Neural cell (in vitro differentiated cells): ENCODE data around the gene CNFN. TPM values are rescaled to one million over a fixed set of nuclear protein-coding genes. Genes with fewer than 3 reads are reported as not detected.
A peak's percentile ranks its signal among the peaks of the same experiment; 100 is the strongest.

Source experiments
- H2AFZ ChIP-seq: fragments of 200-600, 300-800 bp; sonication (generic), shearing (Covaris generic); 2 replicates; pipeline ENCODE4 v1.6.0; 2014; ENCODE audit warnings: low read depth, mild to moderate bottlenecking, antibody characterized with exemption, low read length, moderate library complexity
- H3F3A ChIP-seq: fragments of 200-600 bp; shearing (Covaris generic); 2 replicates; pipeline ENCODE4 v1.6.1; 2016; ENCODE audit warnings: mild to moderate bottlenecking, moderate library complexity, mixed read lengths, antibody characterized with exemption, low read length; ENCODE audit not compliant: insufficient read depth, poor library complexity, severe bottlenecking
- H3K27ac ChIP-seq: fragments of 200-600, 300-800 bp; sonication (generic), shearing (Covaris generic); 2 replicates; pipeline ENCODE4 v1.5.1; 2014; ENCODE audit warnings: mild to moderate bottlenecking, low read length, moderate library complexity
- H3K27me3 ChIP-seq: fragments of 300-800, 200-600 bp; sonication (generic), shearing (Covaris generic); 2 replicates; pipeline ENCODE4 v1.6.0; 2014; ENCODE audit warnings: mild to moderate bottlenecking, low read depth, low read length, moderate library complexity; ENCODE audit not compliant: insufficient read depth
- H3K36me3 ChIP-seq: fragments of 300-800, 200-600 bp; sonication (generic), shearing (Covaris generic); 2 replicates; pipeline ENCODE4 v1.5.1; 2014; ENCODE audit warnings: mild to moderate bottlenecking, antibody characterized with exemption, low read length, moderate library complexity; ENCODE audit not compliant: insufficient read depth
- H3K4me2 ChIP-seq: fragments of 300-800, 200-600 bp; sonication (generic), shearing (Covaris generic); 2 replicates; pipeline ENCODE4 v1.6.0; 2014; ENCODE audit warnings: mild to moderate bottlenecking, low read length
- H3K4me3 ChIP-seq: fragments of 300-800, 200-600 bp; sonication (generic), shearing (Covaris generic); 2 replicates; pipeline ENCODE4 v1.5.1; 2014; ENCODE audit warnings: mild to moderate bottlenecking, low read length, moderate library complexity
- H3K79me2 ChIP-seq: fragments of 200-600 bp; shearing (Covaris generic); replicated peaks from 2 replicates; pipeline ENCODE4 v1.6.0; 2014; ENCODE audit warnings: mild to moderate bottlenecking, low read length, moderate library complexity; ENCODE audit not compliant: insufficient read depth
- H3K9ac ChIP-seq: fragments of 300-800, 200-600 bp; sonication (generic), shearing (Covaris generic); 2 replicates; pipeline ENCODE4 v1.6.1; 2016; ENCODE audit warnings: mild to moderate bottlenecking, low read length, mixed read lengths
- H3K9me2 ChIP-seq: fragments of 200-600 bp; shearing (Covaris generic); 2 replicates; pipeline ENCODE4 v1.6.1; 2016; ENCODE audit warnings: mild to moderate bottlenecking, low read length, mixed read lengths; ENCODE audit not compliant: insufficient read depth
- H3K9me3 ChIP-seq: fragments of 200-600, 300-800 bp; sonication (generic), shearing (Covaris generic); 2 replicates; pipeline ENCODE4 v1.6.1; 2016; ENCODE audit warnings: mild to moderate bottlenecking, mixed run types, low read length, moderate library complexity, mixed read lengths
- H4K20me1 ChIP-seq: fragments of 200-600 bp; shearing (Covaris generic); 2 replicates; pipeline ENCODE4 v1.6.1; 2016; ENCODE audit warnings: mild to moderate bottlenecking, mixed run types; ENCODE audit not compliant: insufficient read depth
- CTCF ChIP-seq: fragments of 450-650 bp; IDR thresholded peaks from 2 replicates; pipeline ENCODE4 v1.5.1; 2014; ENCODE audit warnings: antibody characterized with exemption, mild to moderate bottlenecking, moderate library complexity; ENCODE audit not compliant: poor library complexity, severe bottlenecking
- EP300 ChIP-seq: fragments of 450-650 bp; conservative IDR thresholded peaks from 2 replicates; pipeline ENCODE4 v1.6.1; 2014; ENCODE audit warnings: antibody characterized with exemption, mild to moderate bottlenecking, moderate library complexity; ENCODE audit not compliant: poor library complexity, severe bottlenecking
- EZH2 ChIP-seq: fragments of 200-600, 300-800 bp; shearing (Covaris generic), sonication (generic); IDR thresholded peaks from 2 replicates; pipeline ENCODE4 v1.6.1; 2014; ENCODE audit warnings: antibody characterized with exemption, low read length, borderline replicate concordance, mild to moderate bottlenecking; ENCODE audit not compliant: insufficient read depth, poor library complexity, severe bottlenecking
- MXI1 ChIP-seq: fragments of 450-650 bp; conservative IDR thresholded peaks from 2 replicates; pipeline ENCODE4 v1.6.1; 2014; ENCODE audit warnings: antibody characterized with exemption, mild to moderate bottlenecking; ENCODE audit not compliant: poor library complexity, severe bottlenecking
- POLR2AphosphoS5 ChIP-seq: IDR thresholded peaks from 2 replicates; pipeline ENCODE4 v1.6.1; 2012
- RAD21 ChIP-seq: fragments of 450-650 bp; conservative IDR thresholded peaks from 2 replicates; pipeline ENCODE4 v1.6.1; 2014; ENCODE audit warnings: antibody characterized with exemption, mild to moderate bottlenecking, moderate library complexity
- SMC3 ChIP-seq: fragments of 450-650 bp; conservative IDR thresholded peaks from 2 replicates; pipeline ENCODE4 v1.6.1; 2014; ENCODE audit warnings: antibody characterized with exemption, mild to moderate bottlenecking, moderate library complexity; ENCODE audit not compliant: poor library complexity
- TAF1 ChIP-seq: IDR thresholded peaks from 2 replicates; pipeline ENCODE4 v1.6.1; 2012; ENCODE audit warnings: low read depth
- polyA plus RNA-seq: library from polyadenylated mRNA; depleted of rRNA; stranded (reverse); fragments of >200 nt; gene quantifications from 2 replicates; pipeline ENCODE4 v1.2.3, GENCODE V29; 2014
- TF ChIP-seq, protein P1 (sequence below): IDR thresholded peaks from 2 replicates; pipeline ENCODE4 v1.6.1; 2012; ENCODE audit warnings: borderline replicate concordance

The CNFN gene
- polyA plus RNA-seq, 1 donor from 2014 or later: not detected

DNA sequence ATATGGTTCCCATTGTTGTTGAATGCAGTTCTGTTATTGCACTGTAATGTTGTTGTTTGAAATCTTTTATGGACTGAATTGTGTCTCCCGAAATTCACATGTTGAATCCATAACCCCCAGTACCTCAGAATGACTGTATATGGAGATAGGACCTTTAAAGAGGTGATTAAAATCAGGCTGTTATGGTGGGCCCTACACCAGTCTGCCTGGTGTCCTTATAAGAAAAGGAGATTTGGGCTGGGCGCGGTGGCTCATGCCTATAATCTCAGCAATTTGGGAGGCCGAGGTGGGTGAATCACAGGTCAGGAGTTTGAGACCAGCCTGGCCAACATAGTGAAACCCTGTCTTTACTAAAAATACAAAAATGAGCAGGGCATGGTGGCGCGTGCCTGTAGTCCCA lies 45.2 kb upstream of the CNFN start:
- Histone ChIP-seq H4K20me1 (no peaks in the 10 kb centered on the region), H3K27ac (no peak overlapping the region), H3K27me3 (no peaks in the 10 kb centered on the region), H3K9ac (no peak overlapping the region), H3K4me2 (no peak overlapping the region), H3K9me3 (no peaks in the 10 kb centered on the region), H3F3A (no peaks in the 10 kb centered on the region), H3K9me2 (no peaks in the 10 kb centered on the region), H2AFZ (no peak overlapping the region), H3K4me3 (no peak overlapping the region), H3K79me2 (no peaks in the 10 kb centered on the region), H3K36me3 (no peaks in the 10 kb centered on the region)
- TF ChIP-seq RAD21: no peak
- TF ChIP-seq EZH2: no peak
- TF ChIP-seq SMC3: no peak
- no peak for TF ChIP-seq CTCF
- no peak for TF ChIP-seq EP300
- TF ChIP-seq MXI1: no peak
- no peak for TF ChIP-seq TAF1

DNA sequence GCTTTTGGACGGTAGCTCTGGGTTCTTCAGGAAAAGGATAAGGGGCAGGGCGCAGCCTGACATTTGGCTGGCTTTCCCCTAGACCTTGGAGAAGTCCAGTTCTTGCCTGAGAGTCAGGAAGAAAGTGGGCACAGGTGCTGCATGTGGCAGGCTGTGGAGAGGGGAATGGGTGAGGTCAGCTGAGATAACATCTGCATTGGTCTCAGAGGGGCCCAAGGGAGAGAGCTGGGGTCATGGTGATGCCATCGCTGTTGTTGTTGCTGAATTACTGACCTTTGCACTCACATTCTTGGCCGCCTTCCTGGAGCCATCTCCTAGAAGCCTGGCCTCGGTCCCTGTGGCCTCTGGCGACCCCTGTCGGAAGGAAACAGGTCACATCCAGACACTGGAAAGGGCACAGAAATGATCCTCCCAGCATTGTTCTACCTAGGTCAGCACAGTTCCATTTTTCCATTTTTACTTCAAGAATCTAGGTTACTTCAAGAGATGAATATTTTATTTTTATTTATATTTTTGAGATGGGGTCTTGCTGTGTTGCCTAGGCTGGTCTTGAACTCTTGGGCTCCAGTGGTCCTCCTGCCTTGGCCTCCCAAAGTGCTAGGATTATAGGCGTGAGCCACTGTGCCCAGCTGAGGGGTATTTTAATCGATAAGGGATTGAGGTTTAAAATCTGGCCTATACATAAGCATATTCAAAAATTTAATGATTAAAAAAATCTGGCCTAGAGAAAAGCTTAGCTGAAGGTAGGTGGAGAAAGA lies 43.6 kb upstream of the CNFN start:
- no peaks in the 10 kb centered on the region for H3K79me2 ChIP-seq
- TF ChIP-seq RAD21: no peak
- no peak for TF ChIP-seq MXI1
- no peak for TF ChIP-seq EP300
- no peak for TF ChIP-seq SMC3
- no peak for TF ChIP-seq POLR2AphosphoS5
- peak; percentile 45 for TF ChIP-seq CTCF
- no peak for TF ChIP-seq TAF1
- H4K20me1 ChIP-seq: no peaks in the 10 kb centered on the region
- H2AFZ ChIP-seq: no peak overlapping the region
- H3K36me3 ChIP-seq: no peaks in the 10 kb centered on the region
- H3K9me2 ChIP-seq: no peaks in the 10 kb centered on the region
- H3K4me2 ChIP-seq: no peak overlapping the region
- H3K9ac ChIP-seq: no peak overlapping the region
- H3K27me3 ChIP-seq: no peaks in the 10 kb centered on the region
- H3K27ac ChIP-seq: no peak overlapping the region
- no peak overlapping the region for H3K4me3 ChIP-seq
- H3F3A ChIP-seq: no peaks in the 10 kb centered on the region
- no peaks in the 10 kb centered on the region for H3K9me3 ChIP-seq

DNA sequence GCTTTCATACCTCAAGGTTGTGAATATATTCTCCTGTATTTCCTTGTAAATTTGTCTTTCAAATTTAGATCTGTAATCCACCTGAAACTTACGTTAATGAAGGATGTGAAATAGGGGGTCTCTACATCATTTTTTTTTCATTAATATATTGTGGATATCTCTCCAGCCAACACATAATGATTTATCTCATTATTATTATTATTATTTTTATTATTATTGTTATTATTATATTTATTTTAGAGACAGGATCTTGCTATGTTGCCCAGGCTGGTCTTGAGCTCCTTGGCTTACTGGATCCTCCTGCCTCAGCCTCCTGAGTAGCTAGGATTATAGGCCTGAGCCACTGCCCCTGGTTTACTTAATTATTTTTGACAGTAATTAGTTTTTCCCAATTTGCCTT lies 41.4 kb upstream of the CNFN start:
- TF ChIP-seq POLR2AphosphoS5 (no peak), TAF1 (no peak), SMC3 (no peak), MXI1 (no peak), EP300 (no peak), CTCF (no peak), EZH2 (no peak), RAD21 (no peak)
- TF ChIP-seq, protein P1, sequence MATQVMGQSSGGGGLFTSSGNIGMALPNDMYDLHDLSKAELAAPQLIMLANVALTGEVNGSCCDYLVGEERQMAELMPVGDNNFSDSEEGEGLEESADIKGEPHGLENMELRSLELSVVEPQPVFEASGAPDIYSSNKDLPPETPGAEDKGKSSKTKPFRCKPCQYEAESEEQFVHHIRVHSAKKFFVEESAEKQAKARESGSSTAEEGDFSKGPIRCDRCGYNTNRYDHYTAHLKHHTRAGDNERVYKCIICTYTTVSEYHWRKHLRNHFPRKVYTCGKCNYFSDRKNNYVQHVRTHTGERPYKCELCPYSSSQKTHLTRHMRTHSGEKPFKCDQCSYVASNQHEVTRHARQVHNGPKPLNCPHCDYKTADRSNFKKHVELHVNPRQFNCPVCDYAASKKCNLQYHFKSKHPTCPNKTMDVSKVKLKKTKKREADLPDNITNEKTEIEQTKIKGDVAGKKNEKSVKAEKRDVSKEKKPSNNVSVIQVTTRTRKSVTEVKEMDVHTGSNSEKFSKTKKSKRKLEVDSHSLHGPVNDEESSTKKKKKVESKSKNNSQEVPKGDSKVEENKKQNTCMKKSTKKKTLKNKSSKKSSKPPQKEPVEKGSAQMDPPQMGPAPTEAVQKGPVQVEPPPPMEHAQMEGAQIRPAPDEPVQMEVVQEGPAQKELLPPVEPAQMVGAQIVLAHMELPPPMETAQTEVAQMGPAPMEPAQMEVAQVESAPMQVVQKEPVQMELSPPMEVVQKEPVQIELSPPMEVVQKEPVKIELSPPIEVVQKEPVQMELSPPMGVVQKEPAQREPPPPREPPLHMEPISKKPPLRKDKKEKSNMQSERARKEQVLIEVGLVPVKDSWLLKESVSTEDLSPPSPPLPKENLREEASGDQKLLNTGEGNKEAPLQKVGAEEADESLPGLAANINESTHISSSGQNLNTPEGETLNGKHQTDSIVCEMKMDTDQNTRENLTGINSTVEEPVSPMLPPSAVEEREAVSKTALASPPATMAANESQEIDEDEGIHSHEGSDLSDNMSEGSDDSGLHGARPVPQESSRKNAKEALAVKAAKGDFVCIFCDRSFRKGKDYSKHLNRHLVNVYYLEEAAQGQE: no peak

More for the DNA sequence above, 41.4 kb upstream of the CNFN start:
- no peaks in the 10 kb centered on the region for H3K79me2 ChIP-seq
- H3K27me3 ChIP-seq: no peaks in the 10 kb centered on the region
- no peak overlapping the region for H3K27ac ChIP-seq
- no peak overlapping the region for H3K4me3 ChIP-seq
- no peaks in the 10 kb centered on the region for H4K20me1 ChIP-seq
- no peaks in the 10 kb centered on the region for H3K9me3 ChIP-seq
- no peak overlapping the region for H3K9ac ChIP-seq
- no peaks in the 10 kb centered on the region for H3K36me3 ChIP-seq
- H3K4me2 ChIP-seq: no peak overlapping the region
- no peaks in the 10 kb centered on the region for H3F3A ChIP-seq
- H3K9me2 ChIP-seq: no peaks in the 10 kb centered on the region
- no peak overlapping the region for H2AFZ ChIP-seq
